Sigmoid colon (tissue), 7 donors: ENCODE measurements around the gene LRP11. TPM values are rescaled to one million over a fixed set of nuclear protein-coding genes. Genes with fewer than 3 reads are reported as not detected.
"Not testable (repeated sequence)": the region's sequence is repeated elsewhere in the genome, so short reads cannot be mapped to it uniquely, and the experiment has no call there.

ENCODE experiments used
- DNase-seq: peaks from one replicate; pipeline ENCODE4 v3.0.0-alpha.2; 2019
- H3K27ac ChIP-seq, 4 donors: fragments of 200-600 bp; sonication (generic); one replicate each; pipeline ENCODE4 v1.5.1; 2016 to 2019; ENCODE audit warnings: mild to moderate bottlenecking in 1 of 4
- H3K27me3 ChIP-seq, 3 donors: fragments of 200-600 bp; sonication (generic); one replicate each; pipeline ENCODE4 v1.5.1; 2019; ENCODE audit warnings: mild to moderate bottlenecking in 1 of 3
- H3K36me3 ChIP-seq, 4 donors: fragments of 200-600 bp; sonication (generic); one replicate each; pipeline ENCODE4 v1.5.1; 2016 to 2019
- H3K4me1 ChIP-seq, 4 donors: fragments of 200-600 bp; sonication (generic); one replicate each; pipeline ENCODE4 v1.5.1; 2017 to 2019
- H3K4me3 ChIP-seq, 4 donors: fragments of 200-600 bp; sonication (generic); one replicate each; pipeline ENCODE4 v1.5.1; 2017 to 2019; ENCODE audit warnings: mild to moderate bottlenecking in 2 of 4, moderate library complexity in 1 of 4
- H3K9me3 ChIP-seq, 4 donors: fragments of 200-600 bp in 3 of 4; sonication (generic) in 3 of 4; one replicate each; pipeline versions ENCODE4 v1.5.1 to v1.6.1; 2013 to 2019
- CTCF ChIP-seq, 4 experiments: fragments of 450-650 bp in 3 of 4; fragments of 200-600 bp in 1 of 4; IDR thresholded peaks; one replicate each; pipeline ENCODE4 v1.5.1; 2016 to 2019; ENCODE audit warnings: antibody characterized with exemption in 4 of 4, mild to moderate bottlenecking in 3 of 4, moderate library complexity in 2 of 4
- EP300 ChIP-seq, 4 donors: sonication (generic); formaldehyde crosslinking; IDR thresholded peaks; one replicate each; pipeline ENCODE4 v1.6.1; 2017; ENCODE audit warnings: antibody characterized with exemption in 4 of 4
- POLR2A ChIP-seq, 2 donors: fragments of 450-650 bp; IDR thresholded peaks; one replicate each; pipeline ENCODE4 v1.6.1; 2016; ENCODE audit warnings: antibody characterized with exemption in 2 of 2, mild to moderate bottlenecking in 2 of 2, moderate library complexity in 2 of 2
- POLR2AphosphoS5 ChIP-seq, 4 donors: sonication (generic); formaldehyde crosslinking; IDR thresholded peaks; one replicate each; pipeline ENCODE4 v1.6.1; 2017; ENCODE audit warnings: antibody characterized with exemption in 4 of 4
- WGBS, 2 donors: extraction: QIAGEN DNeasy Blood & Tissue Kit; methylation state at CpG; one replicate each; pipeline ENCODE4 v1.1.7; 2013; 5-methylcytosine and 5-hydroxymethylcytosine counted together
- intact Hi-C: fragments of 100-400 bp; cut with DNase I; formaldehyde crosslinking; loops from one replicate; pipeline ENCODE4 v1.15.1; 2023
- polyA plus RNA-seq, 3 donors: library from polyadenylated mRNA; stranded (reverse); fragments of 200-250 nt; gene quantifications; one replicate each; pipeline ENCODE4 v1.2.3, GENCODE V29; 2013
- total RNA-seq, 4 donors: library from RNA; depleted of rRNA; stranded (reverse); fragments of >200 nt; gene quantifications; one replicate each; pipeline ENCODE4 v1.1.0, GENCODE V29; 2016
- donor health status: healthy with polysubstance abuse.
- donor health status: Bipolar disorder and iron deficiency.
- donor health status: healthy.

The LRP11 gene
- total and polyA plus RNA-seq, 7 donors, result 2.4 to 71.7 (median 17.2) TPM

- Histone ChIP-seq H3K27ac (peak overlapping the region; percentile 90 to 97 (median 94)), H3K36me3 (no peaks in the 10 kb centered on the region), H3K9me3 (no peaks in the 10 kb centered on the region), H3K4me3 (peak overlapping the region; percentile 30 to 89 (median 72)), H3K27me3 (no peaks in the 10 kb centered on the region), H3K4me1 (peaks cover 0 to 29% (median 19%) of the 10 kb centered on the region in 4 donors)
- intact Hi-C loops, result loop anchor here (5.0 kb wide), 1 partner anchor 146 kb away; the partner anchor contains the start of gene LATS1
- peak in 3 of 4 donors; percentile 23 to 31 (median 31) for TF ChIP-seq POLR2AphosphoS5 (IDR thresholded peaks at IDR 0.05)
- no peak for TF ChIP-seq CTCF (IDR thresholded peaks at IDR 0.05)
- WGBS, 2 donors, result 1% methylated on average over 69 of the region's 69 CpGs
- peak; percentile 90 for DNase-seq
Observed at GRCh38 chr6:149862922-149863697, 1.0 kb downstream of the LRP11 start.

GRCh38 chr6:149862424-149862738, 1.8 kb downstream of the LRP11 start:
- Histone ChIP-seq H3K27ac (peak overlapping the region; percentile 90 to 97 (median 94)), H3K4me3 (peak overlapping the region in 3 of 4 donors; percentile 70 to 89 (median 73)), H3K4me1 (peaks cover 0 to 29% (median 19%) of the 10 kb centered on the region in 4 donors)
- H3K27me3 ChIP-seq, H3K36me3 ChIP-seq, DNase-seq, H3K9me3 ChIP-seq: not testable (repeated sequence)
- WGBS, 2 donors, result 81 to 93% methylated on average over 9 to 12 of the region's 12 CpGs
- intact Hi-C loops, result loop anchor here (5.0 kb wide), 1 partner anchor 145 kb away; the partner anchor contains the start of gene LATS1

- H3K4me1 ChIP-seq, result peaks cover 0 to 29% (median 19%) of the 10 kb centered on the region in 4 donors
Observed at GRCh38 chr6:149861603-149862423, 2.3 kb downstream of the LRP11 start.

GRCh38 chr6:149860834-149861602, 3.1 kb downstream of the LRP11 start:
- WGBS, 2 donors, result 90 to 91% methylated on average over 14 of the region's 14 CpGs
- DNase-seq, result no peak
- no peaks in the 10 kb centered on the region for H3K27me3 ChIP-seq
- no peak overlapping the region for H3K4me3 ChIP-seq
- peaks cover 0 to 29% (median 19%) of the 10 kb centered on the region in 4 donors for H3K4me1 ChIP-seq
- H3K27ac ChIP-seq, result no peak overlapping the region
- intact Hi-C loops, result loop anchor here (5.0 kb wide), 1 partner anchor 144 kb away; the partner anchor contains the start of gene LATS1
- H3K9me3 ChIP-seq, result no peaks in the 10 kb centered on the region
- no peak for TF ChIP-seq CTCF (IDR thresholded peaks at IDR 0.05)
- no peaks in the 10 kb centered on the region for H3K36me3 ChIP-seq

More at GRCh38 chr6:149861603-149862423, 2.3 kb downstream of the LRP11 start:
- no peak for DNase-seq
- 72 to 82% methylated on average over 14 of the region's 14 CpGs for WGBS, 2 donors
- no peaks in the 10 kb centered on the region for H3K27me3 ChIP-seq
- H3K36me3 ChIP-seq, result no peaks in the 10 kb centered on the region
- TF ChIP-seq POLR2AphosphoS5 (IDR thresholded peaks at IDR 0.05) (no peak), CTCF (IDR thresholded peaks at IDR 0.05) (no peak), POLR2A (IDR thresholded peaks at IDR 0.05) (no peak), EP300 (IDR thresholded peaks at IDR 0.05) (no peak)
- peak overlapping the region in 3 of 4 donors; percentile 94 to 97 (median 95) for H3K27ac ChIP-seq
- intact Hi-C loops, result loop anchor here (5.0 kb wide), 1 partner anchor 145 kb away; the partner anchor contains the start of gene LATS1
- H3K4me3 ChIP-seq, result no peak overlapping the region
- no peaks in the 10 kb centered on the region for H3K9me3 ChIP-seq
